Spleen (tissue), 11 donors: ENCODE results near the gene USP34. TPM values are rescaled to one million over a fixed set of nuclear protein-coding genes. Genes with fewer than 3 reads are reported as not detected.

Source experiments
- DNase-seq: peaks from one replicate; pipeline ENCODE4 v3.0.0-alpha.2; 2020
- H3K27ac ChIP-seq, 8 donors: fragments of 200-600 bp; sonication (generic) in 7 of 8; 1 replicate in 4 of 8; 2 replicates in 4 of 8; pipeline versions ENCODE4 v1.5.0 to v1.8.0; 2016 to 2021; ENCODE audit warnings: inconsistent platforms in 4 of 8, mild to moderate bottlenecking in 4 of 8, moderate library complexity in 1 of 8
- H3K27me3 ChIP-seq, 7 donors: fragments of 200-600 bp; sonication (generic) in 6 of 7; replicated peaks in 1 of 7; 1 replicate in 4 of 7; 2 replicates in 3 of 7; pipeline versions ENCODE4 v1.5.0 to v1.8.0; 2016 to 2021; ENCODE audit warnings: inconsistent platforms in 3 of 7, mild to moderate bottlenecking in 1 of 7
- H3K36me3 ChIP-seq, 6 donors: fragments of 200-600 bp; sonication (generic) in 5 of 6; 1 replicate in 4 of 6; 2 replicates in 2 of 6; pipeline versions ENCODE4 v1.5.0 to v1.8.0; 2016 to 2021; ENCODE audit warnings: inconsistent platforms in 2 of 6
- H3K4me1 ChIP-seq, 6 donors: fragments of 200-600 bp; sonication (generic) in 5 of 6; 1 replicate in 3 of 6; 2 replicates in 3 of 6; pipeline versions ENCODE4 v1.5.0 to v1.8.0; 2016 to 2021; ENCODE audit warnings: inconsistent platforms in 3 of 6
- H3K4me3 ChIP-seq, 8 donors: fragments of 200-600 bp; sonication (generic) in 7 of 8; 1 replicate in 4 of 8; 2 replicates in 4 of 8; pipeline versions ENCODE4 v1.5.0 to v1.8.0; 2016 to 2021; ENCODE audit warnings: inconsistent platforms in 4 of 8, mild to moderate bottlenecking in 4 of 8, moderate library complexity in 2 of 8
- H3K9me3 ChIP-seq, 8 donors: fragments of 200-600 bp; sonication (generic) in 7 of 8; 1 replicate in 4 of 8; 2 replicates in 4 of 8; pipeline versions ENCODE4 v1.5.0 to v1.8.0; 2016 to 2021; ENCODE audit warnings: inconsistent platforms in 4 of 8
- POLR2A ChIP-seq, 3 donors: fragments of 450-650 bp; IDR thresholded peaks; one replicate each; pipeline ENCODE4 v1.5.1; 2017; ENCODE audit warnings: antibody characterized with exemption in 3 of 3, mild to moderate bottlenecking in 1 of 3
- POLR2AphosphoS5 ChIP-seq, 3 donors: sonication (generic); formaldehyde crosslinking; IDR thresholded peaks; one replicate each; pipeline ENCODE4 v1.5.1; 2017; ENCODE audit warnings: antibody characterized with exemption in 3 of 3
- WGBS, 5 donors: extraction: QIAGEN DNeasy Blood & Tissue Kit in 3 of 5; methylation state at CpG; one replicate each; pipeline versions ENCODE4 v1.1.5 to v1.1.7; 2013 to 2018; 5-methylcytosine and 5-hydroxymethylcytosine counted together
- intact Hi-C: fragments of 100-400 bp; cut with DNase I; formaldehyde crosslinking; loops from one replicate; pipeline ENCODE4 v1.15.0; 2023; ENCODE audit warnings: low total_unique reads
- polyA plus RNA-seq, 3 donors: library from polyadenylated mRNA; stranded (reverse); fragments of 200-250 nt; gene quantifications; one replicate each; pipeline ENCODE4 v1.2.1, GENCODE V29; 2013
- total RNA-seq, 7 donors: library from RNA; depleted of rRNA in 3 of 7; stranded (reverse); fragments of >200 nt in 3 of 7; fragmentation: NEBNext Ultra II Directional in 4 of 7; extraction: Animal tissue kit (Norgen Biotek cat#: 25700) in 4 of 7; gene quantifications; one replicate each; pipeline versions ENCODE4 v1.1.0 to v1.2.1, GENCODE V29; 2016 to 2021
- TF ChIP-seq, protein P1 (sequence below), 11 experiments: fragments of 200-600 bp in 7 of 11; fragments of 450-650 bp in 4 of 11; sonication (generic) in 4 of 11; IDR thresholded peaks in 8 of 11; conservative IDR thresholded peaks in 3 of 11; 1 replicate in 7 of 11; 2 replicates in 4 of 11; pipeline versions ENCODE4 v1.4.0 to v1.8.0; 2016 to 2021; ENCODE audit warnings: antibody characterized with exemption in 11 of 11, inconsistent platforms in 4 of 11, mild to moderate bottlenecking in 1 of 11
- donor health status: healthy with polysubstance abuse.
- donor health status: DM: no; HTN: no; CAD: no; lungs with moderate emphysema.
- donor health status: DM: no; HTN: no; CAD: no.
- donor health status: Bipolar disorder and iron deficiency.
- donor health status: healthy.
- donor health status: DM: no; HTN: no; CAD: no.
- donor health status: DM: yes; HTN: yes; CAD: no.

USP34 gene
- total and polyA plus RNA-seq, 10 donors: 52.1 to 222 (median 142) TPM

DNA sequence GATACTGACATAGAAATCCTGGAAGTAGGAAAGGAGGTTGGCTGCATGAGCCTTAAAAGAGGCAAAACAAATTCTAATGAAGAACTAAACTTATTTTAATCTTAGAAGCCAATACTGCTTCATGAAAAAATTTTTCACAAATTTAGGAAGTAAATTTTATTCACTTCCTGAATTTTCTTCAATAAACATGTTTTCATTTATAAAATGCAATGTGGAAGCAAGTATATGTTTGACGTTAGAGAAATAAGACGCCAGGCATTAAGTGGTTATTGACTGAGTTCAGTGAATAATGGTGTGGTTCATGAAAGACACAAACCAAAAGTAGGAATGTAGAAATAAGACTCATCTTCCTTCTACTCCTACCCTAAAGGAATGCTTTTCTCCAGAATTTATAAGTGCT, 136.4 kb downstream of the USP34 start:
- H3K27me3 ChIP-seq: no peaks in the 10 kb centered on the region
- 66 to 88% (median 70%) methylated on average over 2 of the region's 2 CpGs for WGBS, 5 donors
- no peaks in the 10 kb centered on the region for H3K4me1 ChIP-seq
- peak overlapping the region in 2 of 8 donors; percentile 1 to 3 for H3K27ac ChIP-seq
- DNase-seq: no peak
- H3K36me3 ChIP-seq: peaks cover 0 to 89% (median 52%) of the 10 kb centered on the region in 6 donors
- no peak overlapping the region for H3K4me3 ChIP-seq
- H3K9me3 ChIP-seq: no peaks in the 10 kb centered on the region
- TF ChIP-seq POLR2AphosphoS5 (IDR thresholded peaks at IDR 0.05) (no peak), POLR2A (IDR thresholded peaks at IDR 0.05) (no peak)
- TF ChIP-seq, protein P1, sequence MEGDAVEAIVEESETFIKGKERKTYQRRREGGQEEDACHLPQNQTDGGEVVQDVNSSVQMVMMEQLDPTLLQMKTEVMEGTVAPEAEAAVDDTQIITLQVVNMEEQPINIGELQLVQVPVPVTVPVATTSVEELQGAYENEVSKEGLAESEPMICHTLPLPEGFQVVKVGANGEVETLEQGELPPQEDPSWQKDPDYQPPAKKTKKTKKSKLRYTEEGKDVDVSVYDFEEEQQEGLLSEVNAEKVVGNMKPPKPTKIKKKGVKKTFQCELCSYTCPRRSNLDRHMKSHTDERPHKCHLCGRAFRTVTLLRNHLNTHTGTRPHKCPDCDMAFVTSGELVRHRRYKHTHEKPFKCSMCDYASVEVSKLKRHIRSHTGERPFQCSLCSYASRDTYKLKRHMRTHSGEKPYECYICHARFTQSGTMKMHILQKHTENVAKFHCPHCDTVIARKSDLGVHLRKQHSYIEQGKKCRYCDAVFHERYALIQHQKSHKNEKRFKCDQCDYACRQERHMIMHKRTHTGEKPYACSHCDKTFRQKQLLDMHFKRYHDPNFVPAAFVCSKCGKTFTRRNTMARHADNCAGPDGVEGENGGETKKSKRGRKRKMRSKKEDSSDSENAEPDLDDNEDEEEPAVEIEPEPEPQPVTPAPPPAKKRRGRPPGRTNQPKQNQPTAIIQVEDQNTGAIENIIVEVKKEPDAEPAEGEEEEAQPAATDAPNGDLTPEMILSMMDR (IDR thresholded peaks at IDR 0.05 in 8 of 11, conservative IDR thresholded peaks at IDR 0.05 in 3 of 11): no peak
- intact Hi-C loops: no loop called here

DNA sequence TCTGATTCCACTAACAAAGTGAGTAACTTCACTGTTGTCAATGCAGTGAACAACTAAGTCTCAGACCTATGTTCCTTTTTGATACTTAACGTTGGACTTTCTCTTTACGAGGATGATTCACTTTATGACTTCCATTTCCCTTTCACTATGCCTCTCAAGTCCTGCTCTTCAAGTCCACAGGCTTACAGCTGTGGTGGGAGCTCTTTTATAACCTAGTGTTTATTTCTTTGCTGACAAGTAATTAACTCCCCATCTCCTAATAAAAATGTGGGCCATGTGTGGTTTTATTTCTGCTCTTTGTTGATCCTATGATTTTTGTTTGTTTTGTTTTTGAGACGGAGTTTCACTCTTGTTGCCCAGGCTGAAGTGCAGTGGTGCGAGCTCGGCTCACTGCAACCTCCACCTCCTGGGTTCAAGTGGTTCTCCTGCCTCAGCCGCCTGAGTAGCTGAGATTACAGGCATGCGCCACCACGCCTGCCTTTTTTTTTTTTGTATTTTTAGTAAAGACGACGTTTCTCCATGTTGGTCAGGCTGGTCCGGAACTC, 142.1 kb downstream of the USP34 start:
- peaks cover 0 to 5% (median 0%) of the 10 kb centered on the region in 6 donors for H3K4me1 ChIP-seq
- WGBS, 5 donors: 86 to 92% (median 89%) methylated on average over 11 of the region's 11 CpGs
- no peak for DNase-seq
- intact Hi-C loops: no loop called here
- H3K4me3 ChIP-seq: no peak overlapping the region
- TF ChIP-seq, protein P1 (IDR thresholded peaks at IDR 0.05 in 8 of 11, conservative IDR thresholded peaks at IDR 0.05 in 3 of 11): no peak
- TF ChIP-seq POLR2A (IDR thresholded peaks at IDR 0.05) (no peak), POLR2AphosphoS5 (IDR thresholded peaks at IDR 0.05) (no peak)
- H3K27me3 ChIP-seq: no peaks in the 10 kb centered on the region
- H3K27ac ChIP-seq: no peak overlapping the region
- no peaks in the 10 kb centered on the region for H3K9me3 ChIP-seq
- H3K36me3 ChIP-seq: peaks cover 0 to 98% (median 41%) of the 10 kb centered on the region in 6 donors

- intact Hi-C loops: no loop called here
- peaks cover 0 to 98% (median 36%) of the 10 kb centered on the region in 6 donors for H3K36me3 ChIP-seq
- no peak for DNase-seq
- H3K27me3 ChIP-seq: no peaks in the 10 kb centered on the region
- 72 to 86% (median 77%) methylated on average over 3 of the region's 3 CpGs for WGBS, 5 donors
- TF ChIP-seq, protein P1 (IDR thresholded peaks at IDR 0.05 in 8 of 11, conservative IDR thresholded peaks at IDR 0.05 in 3 of 11): no peak
- TF ChIP-seq POLR2AphosphoS5 (IDR thresholded peaks at IDR 0.05) (no peak), POLR2A (IDR thresholded peaks at IDR 0.05) (no peak)
- H3K4me3 ChIP-seq: no peak overlapping the region
- no peak overlapping the region for H3K27ac ChIP-seq
- H3K4me1 ChIP-seq: peaks cover 0 to 5% (median 0%) of the 10 kb centered on the region in 6 donors
- H3K9me3 ChIP-seq: no peaks in the 10 kb centered on the region
Observed at GRCh38 chr2:61327173-61327572, 143.7 kb downstream of the USP34 start.

- H3K36me3 ChIP-seq: peaks cover 0 to 98% (median 37%) of the 10 kb centered on the region in 6 donors
- intact Hi-C loops: no loop called here
Observed at GRCh38 chr2:61326423-61326822, 144.5 kb downstream of the USP34 start.

More at GRCh38 chr2:61326423-61326822, 144.5 kb downstream of the USP34 start:
- Histone ChIP-seq H3K27ac (no peak overlapping the region), H3K4me3 (no peak overlapping the region), H3K9me3 (no peaks in the 10 kb centered on the region), H3K27me3 (no peaks in the 10 kb centered on the region), H3K4me1 (peaks cover 0 to 5% (median 0%) of the 10 kb centered on the region in 6 donors)
- TF ChIP-seq POLR2AphosphoS5 (IDR thresholded peaks at IDR 0.05) (no peak), POLR2A (IDR thresholded peaks at IDR 0.05) (no peak)
- TF ChIP-seq, protein P1 (IDR thresholded peaks at IDR 0.05 in 8 of 11, conservative IDR thresholded peaks at IDR 0.05 in 3 of 11): no peak
- WGBS, 5 donors: 93 to 100% (median 93%) methylated on average over 3 of the region's 3 CpGs
- DNase-seq: no peak
